ENCODE results near the gene MAP2K3. TPM values are rescaled to one million over a fixed set of nuclear protein-coding genes. Genes with fewer than 3 reads are reported as not detected.
"Not testable (repeated sequence)": the region's sequence is repeated elsewhere in the genome, so short reads cannot be mapped to it uniquely, and the experiment has no call there.

MAP2K3 gene
- total RNA-seq, 2 experiments from 2014 or later: 27.8 to 71.5 TPM

DNA sequence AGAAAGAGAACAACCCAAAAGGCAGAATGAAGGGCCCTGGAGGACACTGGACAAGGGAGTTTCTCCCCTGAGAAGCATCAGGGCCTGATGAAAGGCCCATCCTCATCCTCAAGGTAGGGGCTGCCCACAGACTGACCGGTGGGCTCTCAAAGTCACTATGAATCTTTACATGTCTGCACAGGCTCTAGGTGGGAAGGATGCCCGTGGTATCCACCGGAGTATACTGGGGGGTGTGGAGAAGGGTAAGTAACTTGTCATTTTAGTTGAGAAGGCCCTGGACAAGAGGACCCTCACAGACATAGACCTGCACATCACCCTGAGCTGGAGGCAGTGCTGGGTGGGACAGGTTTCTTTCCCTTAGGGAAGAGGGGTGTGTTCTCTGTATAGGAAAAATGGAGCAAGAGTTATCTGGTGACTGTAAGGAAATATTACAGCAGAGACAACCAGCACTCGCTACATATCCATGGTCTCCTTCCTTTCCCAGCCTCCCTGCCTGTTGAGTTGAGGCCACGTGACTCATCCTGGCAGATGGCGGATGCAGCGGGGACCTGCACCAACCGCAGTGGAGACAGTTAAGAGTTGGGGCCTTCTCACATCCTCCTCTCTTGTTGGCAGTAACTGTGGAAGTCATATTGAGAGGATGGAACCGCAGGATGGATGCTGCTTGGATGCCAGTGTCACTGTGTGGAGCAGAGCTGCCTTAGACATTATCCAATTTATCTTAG is 46.1 kb downstream of the MAP2K3 start:
- H3K9me3 ChIP-seq (ENCODE audit: low read length): 0 out of 2 replicates have a peak, but pooled peaks cover 6% of the 10 kb centered on the region
- intact Hi-C loops (cut with micrococcal nuclease; ENCODE audit: unreplicated experiment): no loop called here
- CTCF ChIA-PET (ENCODE audit: unreplicated experiment): no interaction called here
- H2AFZ ChIP-seq (ENCODE audit: low read length): no peak overlapping the region
- H3K9me2 ChIP-seq (ENCODE audit: insufficient read depth, low read length): no peaks in the 10 kb centered on the region
- peaks cover 22% of the 10 kb centered on the region for H3K4me1 ChIP-seq (ENCODE audit: insufficient read depth, low read length, poor library complexity, severe bottlenecking)
- DNase-seq (ENCODE audit: low spot score): no peak
- no peak overlapping the region for H3K4me3 ChIP-seq (ENCODE audit: low read depth, low read length, poor library complexity, severe bottlenecking)
- TF ChIP-seq CTCF (conservative IDR thresholded peaks at IDR 0.05; ENCODE audit: low read length): no peak
- TF ChIP-seq EZH2phosphoT487 (IDR thresholded peaks at IDR 0.05; ENCODE audit: borderline replicate concordance, low read depth, low read length): no peak
- H3K79me2 ChIP-seq (ENCODE audit: insufficient read depth, low read depth, low read length): no peaks in the 10 kb centered on the region
- POLR2A ChIA-PET: interaction anchor here (0.6 kb wide), 1 partner anchor 159 kb away, joined by 7 read pairs; no protein-coding TSS in a partner anchor
- H3K27ac ChIP-seq (ENCODE audit: low read depth, low read length, poor library complexity, severe bottlenecking): no peak overlapping the region
- H4K20me1 ChIP-seq (ENCODE audit: insufficient read depth, low read length): no peaks in the 10 kb centered on the region
- H3K36me3 ChIP-seq (ENCODE audit: insufficient read depth, low read length): no peaks in the 10 kb centered on the region
- BruUV-seq (replicated peaks): no TSS peak
- no peak overlapping the region for H3K4me2 ChIP-seq (ENCODE audit: low read length)

DNA sequence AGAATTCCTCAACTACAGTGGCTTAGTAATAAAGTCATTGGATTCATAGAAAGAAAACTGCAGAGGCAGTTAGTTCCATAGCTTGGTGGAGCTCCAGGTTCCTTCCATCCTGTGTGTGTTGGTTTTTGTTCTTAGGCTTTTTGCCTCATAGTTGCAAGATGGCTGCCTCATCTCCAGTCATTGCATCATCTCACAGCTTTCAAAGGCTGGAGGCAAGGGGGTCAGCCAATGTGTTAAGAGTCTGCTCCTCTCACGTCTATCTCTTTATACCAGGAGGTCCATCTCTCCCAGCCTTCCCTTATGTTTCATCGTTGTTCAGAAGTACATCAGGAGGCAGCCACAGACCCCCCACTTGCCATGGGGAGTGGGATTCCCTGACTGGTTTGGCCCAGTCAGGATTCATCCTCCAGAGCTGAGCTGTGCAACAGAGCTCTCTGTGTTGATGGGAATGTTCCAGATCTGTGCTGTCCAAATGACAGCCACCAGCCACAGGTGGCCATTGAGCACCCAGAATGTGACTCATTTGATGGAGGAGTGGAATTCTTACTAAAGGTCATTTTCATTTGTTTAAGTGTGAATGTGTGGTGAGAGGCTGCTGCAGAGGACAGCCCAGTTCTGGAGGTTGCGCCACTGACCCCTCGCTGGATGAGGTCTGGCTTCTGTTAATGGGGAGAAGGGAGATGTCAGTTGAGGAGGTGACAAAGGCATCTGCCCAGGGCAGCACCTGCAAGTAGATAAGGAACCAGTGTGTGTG is 52.2 kb downstream of the MAP2K3 start:
- H3K9me3 ChIP-seq (ENCODE audit: low read length); H3K4me3 ChIP-seq (ENCODE audit: low read depth, low read length, poor library complexity, severe bottlenecking); DNase-seq (ENCODE audit: low spot score); intact Hi-C loops (cut with micrococcal nuclease; ENCODE audit: unreplicated experiment); POLR2A ChIA-PET; H3K27ac ChIP-seq (ENCODE audit: low read depth, low read length, poor library complexity, severe bottlenecking); H4K20me1 ChIP-seq (ENCODE audit: insufficient read depth, low read length); CTCF ChIA-PET (ENCODE audit: unreplicated experiment); H2AFZ ChIP-seq (ENCODE audit: low read length); H3K4me1 ChIP-seq (ENCODE audit: insufficient read depth, low read length, poor library complexity, severe bottlenecking); H3K9me2 ChIP-seq (ENCODE audit: insufficient read depth, low read length); H3K79me2 ChIP-seq (ENCODE audit: insufficient read depth, low read depth, low read length); H3K4me2 ChIP-seq (ENCODE audit: low read length); H3K36me3 ChIP-seq (ENCODE audit: insufficient read depth, low read length); BruUV-seq (replicated peaks): not testable (repeated sequence)

- H3K36me3 ChIP-seq (ENCODE audit: insufficient read depth, low read length); H3K79me2 ChIP-seq (ENCODE audit: insufficient read depth, low read depth, low read length); POLR2A ChIA-PET: not testable (repeated sequence)
Observed at GRCh38 chr17:21337981-21338625, 53.6 kb downstream of the MAP2K3 start.

More at GRCh38 chr17:21337981-21338625, 53.6 kb downstream of the MAP2K3 start:
- H3K4me1 ChIP-seq (ENCODE audit: insufficient read depth, low read length, poor library complexity, severe bottlenecking); intact Hi-C loops (cut with micrococcal nuclease; ENCODE audit: unreplicated experiment); H4K20me1 ChIP-seq (ENCODE audit: insufficient read depth, low read length); CTCF ChIA-PET (ENCODE audit: unreplicated experiment); BruUV-seq (replicated peaks); H2AFZ ChIP-seq (ENCODE audit: low read length); H3K4me2 ChIP-seq (ENCODE audit: low read length); DNase-seq (ENCODE audit: low spot score); H3K27ac ChIP-seq (ENCODE audit: low read depth, low read length, poor library complexity, severe bottlenecking); H3K9me2 ChIP-seq (ENCODE audit: insufficient read depth, low read length); H3K9me3 ChIP-seq (ENCODE audit: low read length); H3K4me3 ChIP-seq (ENCODE audit: low read depth, low read length, poor library complexity, severe bottlenecking): not testable (repeated sequence)
